Kidney (tissue), 14 donors: ENCODE results near the gene GZMB. TPM values are rescaled to one million over a fixed set of nuclear protein-coding genes. Genes with fewer than 3 reads are reported as not detected.
"Not testable (repeated sequence)": the region's sequence is repeated elsewhere in the genome, so short reads cannot be mapped to it uniquely, and the experiment has no call there.

Experiments
- DNase-seq, 5 donors: peaks; one replicate each; pipeline ENCODE4 v3.0.0-alpha.2; 2013 to 2020
- FAIRE-seq: peaks from 2 replicates; lab custom pipeline; 2012; peaks lifted over from hg19 to GRCh38; lab: Jason Lieb, UNC
- H3K27ac ChIP-seq, 2 donors: one replicate each; pipeline ENCODE4 v1.7.0; 2013; ENCODE audit warnings: low read depth in 2 of 2, low read length in 2 of 2, inconsistent platforms in 1 of 2
- H3K27me3 ChIP-seq: one replicate; pipeline ENCODE4 v1.7.1; 2013; ENCODE audit warnings: low read length, inconsistent platforms; ENCODE audit not compliant: control insufficient read depth, insufficient read depth
- H3K36me3 ChIP-seq, 3 donors: one replicate each; pipeline versions ENCODE4 v1.7.0 to v1.7.1; 2013; ENCODE audit warnings: low read length in 3 of 3, control low read depth in 1 of 3, inconsistent platforms in 1 of 3; ENCODE audit not compliant: insufficient read depth in 3 of 3, control insufficient read depth in 2 of 3
- H3K4me1 ChIP-seq, 3 donors: one replicate each; pipeline versions ENCODE4 v1.7.0 to v1.7.1; 2013; ENCODE audit warnings: low read length in 3 of 3, inconsistent platforms in 1 of 3, low read depth in 1 of 3; ENCODE audit not compliant: control insufficient read depth in 2 of 3, insufficient read depth in 2 of 3
- H3K4me3 ChIP-seq, 3 donors: one replicate each; pipeline versions ENCODE4 v1.7.0 to v1.8.1; 2013; ENCODE audit warnings: low read length in 3 of 3, control low read depth in 1 of 3, inconsistent platforms in 1 of 3
- H3K9ac ChIP-seq, 3 donors: one replicate each; pipeline versions ENCODE4 v1.7.0 to v1.7.1; 2013; ENCODE audit warnings: low read length in 3 of 3, control low read depth in 1 of 3, inconsistent platforms in 1 of 3
- H3K9me3 ChIP-seq, 3 donors: one replicate each; pipeline versions ENCODE4 v1.7.0 to v1.7.1; 2013; ENCODE audit warnings: low read length in 3 of 3, control low read depth in 1 of 3, inconsistent platforms in 1 of 3; ENCODE audit not compliant: control insufficient read depth in 2 of 3, insufficient read depth in 1 of 3
- intact Hi-C: fragments of 100-400 bp; cut with DNase I; formaldehyde crosslinking; loops from one replicate; pipeline ENCODE4 v1.11.1; 2022
- polyA plus RNA-seq: library from polyadenylated mRNA; stranded (reverse); fragments of 350-450 nt; fragmentation: Illumina TruSeq; extraction: RNeasy Lipid Tissue Mini Kit (QIAGEN cat#74804); gene quantifications from one replicate; pipeline ENCODE4 v1.2.3, GENCODE V29; 2014; ENCODE audit warnings: low read depth, low replicate concordance; ENCODE audit not compliant: insufficient read depth
- total RNA-seq: library from RNA; stranded (reverse); fragmentation: NEBNext Ultra II Directional; extraction: Animal tissue kit (Norgen Biotek cat#: 25700); gene quantifications from one replicate; pipeline ENCODE4 v1.2.1, GENCODE V29; 2021
- TF ChIP-seq, protein P1 (sequence below): IDR thresholded peaks from 3 replicates; pipeline ENCODE4 v1.5.1; 2012; ENCODE audit warnings: mild to moderate bottlenecking, moderate library complexity, borderline replicate concordance; ENCODE audit not compliant: insufficient read depth; ENCODE audit errors: extremely low read depth
- donor health status: control.
- donor health status: control.
- donor health status: control.
- donor health status: control.
- donor health status: control.
- donor health status: DM: yes; HTN: yes; CAD: no.
- donor health status: Normal renal cell carcinoma (clear cell type).

GZMB gene
- total and polyA plus RNA-seq, 2 donors from 2014 or later: 0.86 to 1.6 TPM

DNA sequence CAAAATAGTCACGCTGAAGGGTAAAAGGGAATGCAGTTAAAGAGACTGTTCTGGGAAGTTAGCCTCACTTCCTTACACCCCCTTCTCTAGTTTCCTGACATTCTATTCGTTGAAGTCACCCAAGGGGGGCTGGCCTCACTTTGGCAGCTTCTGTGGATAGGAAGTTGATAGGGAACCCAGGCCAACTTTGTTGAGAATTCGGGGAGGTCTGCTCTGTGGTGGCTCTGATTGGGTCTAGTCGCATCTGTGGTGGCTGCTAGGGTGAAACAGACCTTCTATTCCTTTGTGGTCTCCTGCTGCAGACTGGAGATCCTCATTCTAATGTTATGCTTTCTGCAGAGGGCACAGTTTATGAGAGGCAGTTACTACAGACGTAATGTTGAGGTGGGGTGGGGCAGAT is 28.8 kb upstream of the GZMB start:
- Histone ChIP-seq H3K27me3 (no peaks in the 10 kb centered on the region), H3K4me1 (no peaks in the 10 kb centered on the region), H3K9me3 (no peaks in the 10 kb centered on the region), H3K27ac (no peak overlapping the region), H3K4me3 (no peak overlapping the region), H3K36me3 (no peaks in the 10 kb centered on the region), H3K9ac (no peak overlapping the region)
- no peak for FAIRE-seq
- intact Hi-C loops: no loop called here
- TF ChIP-seq, protein P1, sequence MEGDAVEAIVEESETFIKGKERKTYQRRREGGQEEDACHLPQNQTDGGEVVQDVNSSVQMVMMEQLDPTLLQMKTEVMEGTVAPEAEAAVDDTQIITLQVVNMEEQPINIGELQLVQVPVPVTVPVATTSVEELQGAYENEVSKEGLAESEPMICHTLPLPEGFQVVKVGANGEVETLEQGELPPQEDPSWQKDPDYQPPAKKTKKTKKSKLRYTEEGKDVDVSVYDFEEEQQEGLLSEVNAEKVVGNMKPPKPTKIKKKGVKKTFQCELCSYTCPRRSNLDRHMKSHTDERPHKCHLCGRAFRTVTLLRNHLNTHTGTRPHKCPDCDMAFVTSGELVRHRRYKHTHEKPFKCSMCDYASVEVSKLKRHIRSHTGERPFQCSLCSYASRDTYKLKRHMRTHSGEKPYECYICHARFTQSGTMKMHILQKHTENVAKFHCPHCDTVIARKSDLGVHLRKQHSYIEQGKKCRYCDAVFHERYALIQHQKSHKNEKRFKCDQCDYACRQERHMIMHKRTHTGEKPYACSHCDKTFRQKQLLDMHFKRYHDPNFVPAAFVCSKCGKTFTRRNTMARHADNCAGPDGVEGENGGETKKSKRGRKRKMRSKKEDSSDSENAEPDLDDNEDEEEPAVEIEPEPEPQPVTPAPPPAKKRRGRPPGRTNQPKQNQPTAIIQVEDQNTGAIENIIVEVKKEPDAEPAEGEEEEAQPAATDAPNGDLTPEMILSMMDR: no peak
- DNase-seq: no peak

DNA sequence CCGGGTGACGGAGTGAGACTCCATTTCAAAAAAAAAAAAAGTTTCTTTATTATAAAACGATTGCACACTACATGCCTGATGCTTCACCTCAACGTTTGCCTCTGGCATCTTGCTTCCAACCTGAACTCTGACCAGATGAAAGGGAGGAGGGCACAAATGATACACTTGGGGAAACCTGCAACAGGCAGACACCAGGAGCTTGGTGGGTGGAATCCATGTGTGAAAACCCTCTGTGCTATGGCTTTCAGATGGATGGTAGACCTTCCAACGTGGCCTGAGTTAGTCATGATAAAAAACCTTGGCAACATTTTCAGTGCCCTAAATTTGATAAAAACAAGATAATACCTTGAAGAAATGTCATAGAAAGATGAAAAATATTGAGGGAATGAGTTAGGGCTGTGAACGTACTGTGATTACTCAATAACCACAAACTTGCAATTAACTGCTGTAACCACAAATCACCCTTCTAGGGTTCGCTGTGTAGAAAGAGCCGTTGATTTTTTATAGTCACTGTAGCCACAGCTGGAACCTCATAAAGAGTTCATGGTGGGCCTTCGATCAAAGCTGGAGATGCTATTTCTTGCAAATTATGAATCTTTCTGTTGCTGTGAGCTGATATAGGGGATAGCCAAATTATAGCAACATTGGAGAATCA is 26.1 kb upstream of the GZMB start:
- TF ChIP-seq, protein P1: no peak
- no peaks in the 10 kb centered on the region for H3K36me3 ChIP-seq
- intact Hi-C loops: no loop called here
- no peak overlapping the region for H3K9ac ChIP-seq
- FAIRE-seq (no peak), DNase-seq (no peak)
- H3K9me3 ChIP-seq: no peaks in the 10 kb centered on the region
- no peak overlapping the region for H3K27ac ChIP-seq
- no peaks in the 10 kb centered on the region for H3K4me1 ChIP-seq
- no peaks in the 10 kb centered on the region for H3K27me3 ChIP-seq
- no peak overlapping the region for H3K4me3 ChIP-seq

DNA sequence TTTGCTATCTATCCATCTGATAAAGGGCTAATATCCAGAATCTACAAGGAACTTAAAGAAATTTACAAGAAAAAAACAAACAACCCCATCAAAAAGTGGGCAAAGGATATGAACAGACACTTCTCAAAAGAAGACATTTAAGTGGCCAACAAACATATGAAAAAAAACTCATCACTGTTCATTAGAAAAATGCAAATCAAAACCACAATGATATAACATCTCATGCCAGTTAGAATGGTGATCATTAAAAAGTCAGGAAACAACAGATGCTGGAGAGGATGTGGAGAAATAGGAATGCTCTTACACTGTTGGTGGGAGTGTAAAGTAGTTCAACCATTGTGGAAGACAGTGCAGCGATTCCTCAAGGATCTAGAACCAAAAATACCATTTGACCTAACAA is 14.4 kb upstream of the GZMB start:
- H3K4me3 ChIP-seq, H3K36me3 ChIP-seq, H3K4me1 ChIP-seq, H3K9me3 ChIP-seq, H3K27me3 ChIP-seq, H3K27ac ChIP-seq, H3K9ac ChIP-seq, FAIRE-seq, intact Hi-C loops, DNase-seq: not testable (repeated sequence)

DNA sequence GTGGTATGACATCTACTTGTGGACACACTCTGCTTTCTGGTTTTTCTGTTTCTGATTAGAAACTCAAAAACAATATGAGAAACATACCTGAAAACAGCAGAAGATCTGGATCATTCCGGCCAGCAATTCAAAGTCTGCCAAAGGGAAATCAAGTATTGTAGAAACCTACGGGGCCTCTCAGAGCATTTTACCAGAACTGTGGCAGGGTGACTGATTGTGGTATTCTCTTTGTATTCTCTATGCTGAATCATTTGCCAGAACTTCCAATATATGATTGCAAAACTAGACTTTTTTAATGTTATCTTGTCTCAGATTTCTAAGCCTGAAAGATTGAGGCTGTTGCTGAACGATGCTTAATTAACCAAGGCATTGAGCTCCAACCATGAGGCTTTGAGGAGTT is 5.9 kb upstream of the GZMB start:
- Histone ChIP-seq H3K9ac (no peak overlapping the region), H3K9me3 (no peaks in the 10 kb centered on the region), H3K36me3 (no peaks in the 10 kb centered on the region), H3K4me1 (no peaks in the 10 kb centered on the region), H3K27ac (no peak overlapping the region), H3K27me3 (no peaks in the 10 kb centered on the region), H3K4me3 (no peak overlapping the region)
- intact Hi-C loops: no loop called here
- TF ChIP-seq, protein P1: no peak
- no peak for FAIRE-seq
- DNase-seq: no peak
